C1 segment of cervical spinal cord (tissue), 14 donors: ENCODE data around the gene CATSPER1.
"Not testable (repeated sequence)": the region's sequence is repeated elsewhere in the genome, so short reads cannot be mapped to it uniquely, and the experiment has no call there.

Experiments
- DNase-seq, 14 donors: peaks; one replicate each; lab custom pipeline; 2025; lab: John Stamatoyannopoulos, UW

The CATSPER1 gene

DNA sequence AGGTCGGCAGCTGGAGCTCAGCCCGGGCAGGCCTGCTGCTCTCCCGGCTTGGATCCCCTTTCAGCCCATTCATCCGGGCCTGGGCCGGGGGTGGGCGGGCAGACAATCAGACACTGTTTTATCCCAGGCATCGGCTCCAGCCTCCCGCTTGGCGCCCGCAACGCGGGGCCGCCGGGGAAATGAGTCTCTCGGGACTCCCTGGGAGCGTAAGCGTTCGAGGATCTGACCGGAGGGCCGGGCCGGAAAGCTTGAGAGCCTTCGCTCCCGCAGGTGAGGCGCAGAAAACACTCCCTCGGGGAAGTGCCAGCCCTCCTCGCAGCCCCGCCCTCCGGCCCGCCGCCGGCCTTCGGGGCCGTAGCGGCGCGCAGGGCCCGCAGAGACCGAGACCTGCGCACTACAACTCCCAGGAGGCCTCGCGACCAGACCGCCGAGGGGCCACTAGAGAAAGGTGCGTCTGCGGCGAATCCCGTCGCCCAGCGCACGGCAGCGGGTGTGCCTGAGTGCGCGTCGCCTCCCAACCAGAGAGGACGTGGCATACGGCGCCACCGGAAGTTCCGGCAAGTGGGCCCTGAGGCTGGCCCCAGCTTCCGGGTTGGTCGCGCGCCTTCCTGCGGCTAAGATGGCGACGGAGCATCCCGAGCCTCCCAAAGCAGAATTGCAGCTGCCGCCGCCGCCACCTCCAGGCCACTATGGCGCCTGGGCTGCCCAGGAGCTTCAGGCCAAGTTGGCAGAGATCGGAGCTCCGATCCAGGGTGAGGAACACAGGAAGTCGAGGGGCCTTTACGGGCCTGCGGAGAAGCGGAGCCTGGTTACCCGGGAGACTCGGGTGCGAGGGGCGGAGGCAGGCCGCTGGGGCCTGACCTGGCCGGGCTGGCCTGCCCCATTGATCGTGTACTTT, 25.7 kb upstream of the CATSPER1 start, which contains the start of gene SF3B2:
Gene SF3B2, plus strand, starts transcription at position 599 of the 898 bp plus-strand sequence. Its CDS starts 21 bp downstream, at position 620.
- peak; percentile 74 to 99 (median 96) for DNase-seq

DNA sequence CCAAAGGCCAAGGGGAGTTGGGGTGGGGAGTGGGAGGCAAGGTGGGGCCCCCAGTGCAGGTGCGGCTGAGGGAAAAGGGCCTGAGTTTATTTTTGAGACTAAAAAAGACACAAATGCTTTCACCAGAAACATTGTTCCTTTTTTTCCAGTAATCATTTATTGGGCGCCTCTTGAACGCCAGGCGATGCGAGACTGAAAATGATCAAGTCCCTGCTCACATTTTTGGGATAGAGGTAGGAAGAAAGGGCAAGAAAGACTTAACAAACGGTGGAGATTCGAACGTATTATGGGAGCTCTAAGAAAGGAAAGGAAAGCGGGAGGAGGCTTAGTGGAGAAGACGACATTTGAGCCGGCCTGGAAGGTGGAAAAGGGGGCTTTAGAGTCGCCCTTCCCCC, 25.1 kb upstream of the CATSPER1 start:
- DNase-seq, result no peak

DNA sequence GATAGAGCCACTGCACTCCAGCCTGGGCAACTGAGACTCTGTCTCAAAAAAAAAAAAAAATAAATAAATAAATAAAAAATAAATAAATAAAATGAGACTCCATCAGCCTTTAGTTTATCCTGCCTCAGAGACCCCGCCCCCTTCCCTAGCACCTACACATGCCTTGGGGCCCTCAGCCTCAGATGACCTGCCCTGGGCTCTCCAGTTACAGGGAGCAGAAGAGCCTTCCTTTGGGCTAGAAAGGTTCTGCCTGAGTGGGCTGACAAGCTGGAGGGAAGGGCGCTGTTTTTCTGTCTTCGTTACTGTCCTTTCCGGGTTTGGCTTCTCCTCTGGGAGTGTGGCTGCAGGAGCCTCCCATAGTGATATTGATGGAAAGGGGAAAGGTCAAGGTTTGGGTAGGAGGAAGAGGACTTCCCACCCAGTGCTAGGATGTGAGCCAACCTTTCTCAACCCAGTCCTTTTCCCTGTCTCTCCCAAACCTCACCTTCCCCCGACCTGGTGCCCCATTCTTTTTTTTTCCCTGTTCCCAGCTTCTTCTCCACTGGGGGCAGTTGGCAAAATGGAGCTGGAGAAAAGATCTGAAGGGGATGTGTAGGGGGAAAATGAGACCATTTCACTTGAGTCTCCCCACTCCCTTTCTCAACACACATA, 24.4 kb upstream of the CATSPER1 start:
- no peak for DNase-seq

DNA sequence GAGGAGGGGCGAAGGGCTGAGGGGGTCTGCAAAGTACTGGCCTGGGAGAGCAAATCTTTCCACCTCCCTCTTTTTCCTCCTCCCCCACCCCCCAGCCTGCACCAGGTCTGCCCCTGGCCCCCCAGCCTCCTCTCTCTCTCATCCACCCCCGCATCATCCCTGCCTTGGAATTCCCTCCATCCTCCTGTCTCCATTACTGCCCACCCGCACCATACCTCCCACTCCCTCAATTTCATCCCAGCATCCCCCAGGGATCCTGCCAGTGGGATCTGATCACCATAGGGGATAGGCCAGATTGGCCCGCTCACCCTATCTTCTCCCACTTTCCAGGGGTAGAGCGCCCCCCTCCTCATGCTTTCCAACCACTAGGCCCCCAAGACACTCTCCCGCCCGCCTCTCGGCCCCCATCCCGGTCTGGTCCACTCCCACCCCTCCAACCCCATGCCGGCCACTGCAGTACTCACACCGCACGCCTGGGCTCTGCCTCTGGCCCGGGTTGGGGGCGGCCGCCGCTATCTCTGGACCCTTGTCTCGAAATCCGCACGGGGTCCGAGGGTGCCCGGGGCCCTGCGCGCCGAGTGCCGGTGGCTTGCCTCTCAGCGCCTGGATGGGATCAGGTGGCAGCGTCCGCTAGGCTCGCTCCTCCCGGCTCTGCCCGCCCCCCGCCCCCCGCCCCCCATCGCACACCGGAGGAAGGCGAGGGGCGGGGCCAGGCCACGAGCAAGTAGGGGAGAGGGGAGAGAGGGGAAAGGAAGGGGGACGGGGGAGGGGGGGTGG, 22.5 kb upstream of the CATSPER1 start, which contains the start of gene GAL3ST3:
Gene GAL3ST3, minus strand, starts transcription at position 615 of the 777 bp plus-strand sequence. CDS start 3,746 bp downstream, outside the sequence.
- peak in 3 of 14 donors; percentile 2 to 50 (median 5) for DNase-seq

DNA sequence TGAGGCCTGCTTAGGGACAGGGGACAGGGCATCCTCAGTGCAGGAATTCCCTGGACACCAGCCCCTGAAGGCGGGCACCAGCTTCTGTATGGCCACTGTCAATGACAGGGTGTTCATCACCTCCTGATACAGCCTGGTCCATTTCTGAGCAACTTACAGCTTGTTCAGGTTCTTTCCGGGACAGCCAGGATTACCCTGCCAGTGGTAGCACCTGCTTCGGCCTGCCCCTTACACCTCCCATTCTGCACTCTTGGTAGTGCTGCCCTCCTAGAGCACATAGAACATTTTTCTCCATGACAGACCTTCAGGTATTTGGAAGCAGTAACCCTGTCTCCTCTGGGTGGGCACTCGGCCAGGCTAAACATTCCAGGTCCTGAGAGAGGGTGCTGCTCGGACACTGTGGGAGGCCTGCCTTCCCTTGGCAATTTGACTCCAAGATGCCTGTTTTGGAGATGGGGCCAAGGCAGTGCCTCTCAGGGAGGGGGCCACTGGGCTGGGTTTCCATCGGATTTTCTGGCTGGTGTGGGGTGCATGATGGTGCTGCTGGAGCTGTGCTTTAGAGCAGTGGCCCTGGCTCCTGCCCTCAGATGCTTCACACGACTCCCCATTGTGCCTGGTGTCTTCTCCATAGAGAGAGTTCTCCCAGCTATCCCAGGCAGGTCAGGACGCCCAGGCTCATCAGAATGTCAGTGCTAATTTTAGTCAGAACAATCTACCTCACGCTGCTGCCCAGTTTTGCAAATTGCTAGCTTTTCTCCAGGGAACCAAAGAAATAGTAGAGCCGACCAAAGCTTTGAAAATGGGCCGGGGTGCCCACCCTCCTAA, 21.5 kb upstream of the CATSPER1 start:
- DNase-seq, result peak in 3 of 14 donors; percentile 24 to 55 (median 32)

DNA sequence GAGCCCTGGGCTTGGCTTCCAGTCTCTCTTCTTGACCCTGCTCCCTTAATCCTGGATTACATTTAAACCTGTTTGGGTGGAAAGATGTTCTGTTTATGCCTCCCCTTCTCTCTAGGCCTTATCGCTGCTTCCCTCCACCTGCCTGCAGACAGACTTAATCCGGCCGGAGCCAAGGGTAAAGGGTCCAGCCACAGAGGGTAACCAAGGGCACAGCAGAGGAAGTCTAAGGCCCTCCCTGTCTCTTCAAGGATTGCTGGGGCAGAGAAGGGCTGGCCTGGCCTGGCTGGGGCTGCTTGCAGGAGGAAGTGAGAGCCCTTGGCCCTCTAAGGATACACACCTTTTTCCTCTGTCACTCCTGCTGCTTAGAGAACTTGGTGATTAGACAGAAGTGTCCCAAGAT, 20.6 kb upstream of the CATSPER1 start:
- no peak for DNase-seq

DNA sequence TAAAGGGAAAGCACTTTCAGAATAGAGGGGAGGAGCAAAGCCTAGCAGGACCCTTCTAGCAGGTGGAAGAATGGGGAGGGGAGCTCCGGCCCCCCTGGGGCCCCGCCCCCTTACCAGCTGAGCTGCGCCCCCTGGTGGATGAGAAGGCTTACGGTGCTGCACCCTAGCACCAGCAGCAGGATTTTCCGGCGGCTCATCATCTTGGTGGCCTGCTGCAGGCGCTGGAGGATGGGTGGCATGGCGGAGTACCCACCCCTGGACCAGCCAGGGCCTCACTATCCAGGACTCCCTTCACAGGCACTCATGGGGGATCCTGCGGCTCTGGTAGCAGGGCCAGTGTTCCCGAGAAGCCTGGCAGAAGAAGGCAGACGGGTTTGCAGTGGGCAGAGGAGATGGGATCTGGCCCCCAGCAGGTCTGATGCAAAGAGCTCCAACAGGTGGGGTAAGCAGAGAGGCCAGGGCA, 18.9 kb upstream of the CATSPER1 start:
- DNase-seq, result peak in 12 of 14 donors; percentile 20 to 80 (median 42)

DNA sequence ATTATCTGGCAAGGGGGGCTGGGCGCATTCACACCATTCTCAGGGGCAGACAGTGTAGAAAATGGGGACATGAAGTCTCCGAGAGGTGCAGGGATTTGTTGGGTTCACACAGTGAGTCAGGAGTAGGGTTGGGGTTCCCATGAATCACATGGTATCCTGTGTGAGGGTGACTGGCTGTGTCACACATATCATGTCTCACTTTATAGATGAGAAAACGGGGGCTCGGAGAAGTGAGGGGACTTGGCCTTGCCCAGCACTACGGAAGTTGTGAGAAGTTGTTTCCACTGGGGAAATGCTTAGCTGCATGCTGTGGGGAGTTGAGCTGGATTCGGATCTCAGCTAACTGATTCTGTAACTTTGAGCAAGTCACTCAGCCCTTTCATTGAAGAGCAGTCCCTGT, 18.5 kb upstream of the CATSPER1 start:
- DNase-seq, result no peak

DNA sequence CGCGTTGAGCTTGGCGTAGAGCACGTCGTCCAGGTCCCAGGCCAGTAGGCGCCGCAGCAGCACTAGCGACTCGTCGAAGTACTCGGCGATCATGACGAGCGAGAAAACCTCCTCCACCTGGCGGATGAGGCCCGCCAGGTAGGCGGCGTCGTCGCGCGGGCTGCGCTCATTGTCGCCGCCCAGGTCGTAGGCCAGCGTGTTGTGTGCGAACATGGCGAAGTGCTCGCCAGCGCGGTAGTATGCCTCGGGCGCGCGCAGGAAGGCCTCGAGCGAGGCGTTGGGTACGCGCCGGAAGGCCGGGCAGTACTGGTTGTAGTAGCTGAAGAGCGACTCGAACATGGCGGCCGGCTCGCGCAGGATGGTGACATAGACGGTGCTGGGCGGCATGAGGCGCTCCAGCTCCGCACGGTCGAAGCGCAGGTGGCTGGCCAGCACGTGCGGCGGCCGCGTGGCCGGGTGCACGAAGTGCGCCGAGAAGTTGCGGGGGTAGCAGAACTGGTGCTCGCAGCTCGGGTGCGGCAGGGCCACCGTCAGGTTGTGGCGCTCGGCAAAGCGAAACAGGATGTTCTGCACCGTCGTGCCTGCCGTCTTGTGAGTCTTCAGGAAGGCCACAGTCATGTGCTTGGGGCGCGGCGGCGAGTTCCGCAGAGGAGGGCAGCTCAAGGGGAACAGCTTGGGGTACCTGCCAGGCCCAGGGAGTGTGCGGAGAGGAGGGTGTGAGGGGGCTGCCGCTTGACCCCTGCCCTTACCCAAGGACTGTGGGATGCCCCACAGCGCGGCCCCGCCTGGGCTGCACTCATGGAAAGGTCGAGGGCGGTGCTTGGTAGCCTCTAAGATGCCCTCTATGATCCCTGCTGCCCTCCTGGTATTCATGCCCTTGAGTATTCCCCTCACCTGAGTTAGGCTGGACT, 17.0 kb upstream of the CATSPER1 start:
- DNase-seq, result no peak

DNA sequence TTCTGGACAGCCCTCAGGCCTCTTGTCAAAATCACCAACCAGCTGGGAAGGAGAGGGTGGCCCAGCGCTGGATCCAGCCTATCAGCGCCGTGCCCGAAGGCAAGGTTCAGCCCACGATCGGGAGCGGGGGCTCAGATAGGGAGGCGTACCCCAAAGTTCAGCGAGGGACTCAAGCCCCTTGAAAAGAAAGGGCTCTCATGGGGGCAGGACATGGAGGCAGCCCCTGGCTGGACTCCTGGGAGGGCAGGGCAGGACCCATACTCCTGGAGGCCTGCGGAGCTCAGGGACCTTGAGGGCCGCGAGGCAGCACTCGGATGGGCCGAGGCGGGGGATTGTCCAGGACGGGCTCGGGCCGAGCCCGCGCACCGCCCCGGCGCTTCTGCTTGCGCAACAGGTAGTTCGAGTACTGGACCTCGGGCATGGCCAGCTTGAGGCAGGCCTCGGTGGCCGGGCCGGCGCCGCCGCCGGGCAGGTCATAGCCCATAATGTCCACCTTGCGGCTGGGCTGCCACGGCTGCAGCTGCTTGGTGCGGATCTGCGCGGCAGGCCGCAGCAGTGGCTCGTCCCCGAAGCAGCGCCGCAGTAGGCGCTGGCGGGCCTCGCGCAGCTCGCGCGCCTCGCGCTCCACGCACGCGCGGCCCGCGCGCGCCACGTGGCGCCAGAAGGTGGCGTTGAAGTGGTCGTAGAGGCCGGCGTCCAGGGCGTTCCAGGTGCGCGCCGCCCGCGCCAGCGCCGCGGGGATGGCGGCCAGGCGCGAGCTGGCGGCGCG, 16.1 kb upstream of the CATSPER1 start:
- DNase-seq, result no peak

DNA sequence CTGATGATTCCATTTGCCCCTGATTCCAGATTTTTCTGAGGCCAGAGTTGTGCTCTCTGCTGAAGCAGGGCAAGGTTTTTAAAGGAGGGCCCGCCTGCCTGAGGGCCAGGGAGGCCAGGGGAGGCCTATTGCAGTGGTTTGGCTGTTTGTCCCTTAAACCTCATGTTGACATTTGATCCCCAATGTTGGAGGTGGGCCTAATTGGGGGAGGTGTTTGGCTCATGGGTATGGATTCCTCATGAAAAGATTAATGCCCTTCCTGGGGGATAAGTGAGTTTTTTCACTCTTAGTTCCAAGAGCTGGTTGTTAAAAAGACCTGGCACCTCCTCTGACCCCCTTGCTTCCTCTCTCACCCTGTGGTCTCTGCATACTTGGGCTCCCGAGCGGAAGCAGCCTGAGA, 13.5 kb upstream of the CATSPER1 start:
- DNase-seq, result no peak

DNA sequence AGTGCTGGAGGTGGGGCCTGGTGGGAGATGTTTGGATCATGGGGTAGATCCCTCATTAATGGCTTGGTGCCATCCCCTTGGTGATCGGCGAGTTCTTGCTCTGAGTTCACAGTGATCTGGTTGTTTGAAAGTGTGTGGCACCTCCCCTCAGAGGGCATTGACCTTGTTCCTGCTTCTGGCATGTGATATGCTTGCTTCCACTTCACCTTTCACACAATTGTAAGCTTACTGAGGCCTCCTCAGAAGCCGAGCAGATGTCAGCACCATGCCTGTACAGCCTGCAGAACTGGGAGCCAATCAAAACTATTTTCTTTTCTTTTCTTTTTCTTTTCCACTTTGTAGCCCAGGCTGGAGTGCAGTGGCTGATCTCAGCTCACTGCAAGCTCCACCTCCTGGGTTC, 11.0 kb upstream of the CATSPER1 start:
- DNase-seq, result no peak

DNA sequence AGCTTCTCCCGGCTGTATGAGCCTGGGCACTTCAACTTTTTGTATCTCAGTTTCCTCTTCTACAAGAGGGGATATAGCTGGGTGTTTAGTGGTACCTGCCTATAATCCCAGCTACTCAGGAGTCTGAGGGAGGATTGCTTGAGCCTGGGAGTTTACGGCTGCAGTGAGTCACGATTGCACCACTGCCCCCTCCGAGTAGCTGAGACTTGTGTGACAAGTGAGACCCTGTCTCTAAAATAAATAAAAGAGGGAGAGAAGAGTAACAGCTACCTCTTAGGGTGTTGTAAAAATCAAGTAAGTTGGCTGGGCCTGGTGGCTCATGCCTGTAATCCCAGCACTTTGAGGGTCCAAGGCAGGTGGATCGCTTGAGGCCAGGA, 10.0 kb upstream of the CATSPER1 start:
- DNase-seq, result no peak

DNA sequence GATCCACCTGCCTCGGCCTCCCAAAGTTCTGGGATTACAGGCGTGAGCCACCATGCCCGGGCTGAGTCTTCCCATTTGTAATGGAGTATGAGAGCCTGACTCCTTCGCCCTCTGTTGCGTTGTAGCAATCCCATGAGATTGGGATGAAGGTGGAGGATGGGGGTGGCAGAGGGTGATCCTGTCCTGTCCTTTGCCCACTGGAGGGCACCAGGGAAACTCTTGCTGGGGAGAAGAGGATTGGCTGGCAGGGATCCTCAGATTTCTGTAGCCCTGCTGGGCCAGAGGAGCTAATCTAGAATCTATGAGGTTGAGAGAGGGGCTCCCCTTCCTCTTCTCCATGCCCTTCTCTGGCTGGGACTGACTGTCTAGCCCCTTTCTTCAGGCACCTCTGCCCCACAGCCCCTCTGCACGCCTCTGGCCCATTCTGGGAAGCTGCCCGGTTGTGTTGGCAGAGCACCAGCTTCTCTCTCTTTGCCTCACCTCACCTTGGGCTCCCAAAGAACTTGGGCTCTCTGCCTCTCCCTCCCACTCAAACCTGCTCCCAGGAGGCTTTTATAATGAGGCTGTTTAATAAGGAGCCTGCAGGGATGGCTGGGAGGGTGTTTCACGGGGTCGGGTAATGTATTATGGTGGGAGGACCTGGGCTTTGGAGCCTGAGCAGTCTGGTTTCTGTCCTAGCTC, 9.5 kb upstream of the CATSPER1 start:
- no peak for DNase-seq

DNA sequence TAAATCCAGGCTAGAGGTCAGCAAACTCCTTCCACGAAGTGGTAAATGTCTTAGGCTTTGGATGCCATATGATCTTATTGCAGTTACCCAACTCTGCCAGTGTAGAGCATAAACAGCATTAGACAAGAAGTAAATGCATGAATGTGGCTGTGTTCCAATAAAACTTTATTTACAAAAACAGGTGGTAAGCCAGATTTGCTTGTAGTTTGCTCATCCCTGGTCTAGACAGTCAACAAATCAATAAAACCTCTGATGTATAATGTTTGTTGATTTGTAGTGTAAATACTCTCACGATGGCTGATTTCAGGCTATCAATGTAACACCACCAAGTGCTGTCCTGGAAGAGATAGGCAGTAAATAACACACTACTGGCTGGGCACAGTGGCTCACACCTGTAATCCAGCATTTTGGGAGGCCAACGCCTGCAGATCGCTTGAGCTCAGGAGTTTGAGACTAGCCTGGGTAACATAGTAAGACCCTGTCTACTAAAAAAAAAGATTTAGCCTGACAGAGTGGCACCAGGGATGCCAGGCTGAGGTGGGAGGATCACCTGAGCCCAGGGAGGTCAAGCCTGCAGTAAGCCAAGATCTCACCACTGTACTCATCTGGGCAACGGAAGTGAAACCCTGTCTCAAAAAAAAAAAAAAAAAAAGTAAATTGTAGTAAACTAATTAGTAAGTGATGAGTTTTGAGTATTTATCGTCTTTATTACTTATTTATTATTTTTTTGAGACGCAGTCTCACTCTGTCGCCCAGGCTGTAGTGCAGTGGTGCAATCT, 6.9 kb upstream of the CATSPER1 start:
- DNase-seq, result no peak

DNA sequence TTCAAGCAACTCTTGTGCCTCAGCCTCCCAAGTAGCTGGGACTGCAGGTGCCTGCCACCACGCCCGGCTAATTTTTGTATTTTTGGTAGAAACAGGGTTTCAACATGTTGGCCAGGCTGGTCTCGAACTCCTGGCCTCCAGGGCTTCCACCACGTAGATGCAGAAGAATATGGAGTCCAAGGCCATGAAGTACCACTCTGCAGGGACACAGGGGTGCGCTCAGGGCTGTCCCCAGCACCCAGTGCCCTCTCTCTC, 3.2 kb downstream of the CATSPER1 start:
- DNase-seq, result not testable (repeated sequence)

DNA sequence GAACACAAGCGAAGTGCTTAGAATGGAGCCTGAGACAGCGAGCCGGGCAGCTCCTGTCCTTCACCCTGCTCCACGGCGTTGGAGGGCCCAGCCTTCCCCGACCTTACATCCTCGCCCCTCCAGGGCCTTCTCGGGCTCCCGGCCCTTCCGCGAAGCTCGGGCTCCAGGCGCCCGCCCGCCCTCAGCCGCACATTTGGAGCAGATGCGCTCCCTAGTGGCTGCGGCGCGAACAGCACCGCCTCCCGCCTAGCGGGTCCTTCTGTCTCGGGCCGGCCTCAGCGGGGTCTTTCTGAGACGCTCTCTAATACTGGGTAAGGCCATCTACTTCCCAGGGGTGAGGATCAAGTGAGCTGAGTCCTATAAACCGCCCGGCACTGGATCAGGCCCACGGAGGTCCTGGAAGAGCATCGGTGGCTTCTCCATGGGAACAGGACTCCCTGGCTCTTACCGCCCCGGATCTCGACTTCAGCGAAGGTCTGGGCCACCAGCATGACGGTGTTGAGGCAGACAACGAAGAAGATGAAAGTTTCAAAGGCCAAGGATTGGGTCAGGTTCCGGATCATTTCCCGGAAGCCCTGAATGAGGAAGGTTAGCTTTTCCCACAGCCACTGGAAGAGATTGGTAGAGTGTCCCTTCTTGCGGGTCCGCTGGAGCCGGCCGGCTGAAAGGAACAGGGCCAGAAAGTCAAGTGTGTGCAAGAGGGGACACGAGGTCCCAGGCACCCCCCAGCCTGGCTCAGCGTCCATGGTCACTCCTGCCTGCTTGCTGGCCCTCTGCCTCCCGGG, 3.7 kb downstream of the CATSPER1 start:
- DNase-seq, result peak in 12 of 14 donors; percentile 7 to 66 (median 33)
